HG03439 (cell line): ENCODE measurements around the gene RAB7B.

ENCODE experiments used
- ATAC-seq: cut with Tn5 transposase; IDR thresholded peaks from one replicate; pipeline ENCODE4 v1.9.1; 2021; ENCODE audit warnings: mild to moderate bottlenecking, moderate library complexity; ENCODE audit not compliant: unreplicated experiment

The RAB7B gene

DNA sequence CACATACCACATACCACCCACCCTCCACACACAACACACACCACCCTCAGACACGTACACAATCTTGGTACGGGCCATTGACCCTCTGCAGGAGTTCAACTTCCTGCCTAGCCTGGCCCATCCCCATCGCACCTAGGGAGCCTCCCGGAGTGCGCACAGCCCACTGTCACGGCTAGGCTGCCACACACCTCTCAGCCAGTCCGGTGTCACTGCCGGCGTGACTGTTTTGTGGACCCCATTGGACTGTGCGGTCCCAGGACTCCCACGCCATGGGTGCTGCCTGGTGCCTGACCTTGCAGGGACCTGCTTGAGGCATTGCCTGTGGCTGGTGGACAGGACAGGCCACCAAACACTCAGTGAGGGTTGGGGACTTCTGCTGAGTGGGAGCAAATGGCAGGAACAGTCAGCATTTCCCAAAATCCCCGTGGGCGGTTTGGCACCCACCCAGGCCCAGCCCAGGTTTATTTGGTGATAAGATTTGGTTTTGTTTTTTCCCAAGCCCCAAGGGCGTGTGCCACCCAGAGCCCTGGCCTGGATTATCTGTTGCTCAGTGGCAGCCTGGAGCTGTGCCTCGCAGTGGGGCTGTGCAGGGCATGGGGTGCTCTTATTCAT lies 27.7 kb downstream of the RAB7B start:
- no peak for ATAC-seq

DNA sequence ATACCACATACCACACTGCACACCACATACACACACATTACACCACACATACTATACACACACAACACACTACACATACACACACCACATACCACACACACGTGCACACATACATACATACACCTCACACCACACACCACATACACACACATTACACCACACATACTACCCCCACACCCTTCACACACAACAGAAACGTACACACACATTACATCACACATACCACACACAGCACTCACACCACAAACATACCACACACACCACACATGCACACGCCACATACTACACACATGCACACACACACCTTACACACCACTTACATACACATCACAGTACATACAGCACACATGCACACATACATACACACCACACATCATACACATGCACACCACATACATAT lies 28.5 kb downstream of the RAB7B start:
- no peak for ATAC-seq

DNA sequence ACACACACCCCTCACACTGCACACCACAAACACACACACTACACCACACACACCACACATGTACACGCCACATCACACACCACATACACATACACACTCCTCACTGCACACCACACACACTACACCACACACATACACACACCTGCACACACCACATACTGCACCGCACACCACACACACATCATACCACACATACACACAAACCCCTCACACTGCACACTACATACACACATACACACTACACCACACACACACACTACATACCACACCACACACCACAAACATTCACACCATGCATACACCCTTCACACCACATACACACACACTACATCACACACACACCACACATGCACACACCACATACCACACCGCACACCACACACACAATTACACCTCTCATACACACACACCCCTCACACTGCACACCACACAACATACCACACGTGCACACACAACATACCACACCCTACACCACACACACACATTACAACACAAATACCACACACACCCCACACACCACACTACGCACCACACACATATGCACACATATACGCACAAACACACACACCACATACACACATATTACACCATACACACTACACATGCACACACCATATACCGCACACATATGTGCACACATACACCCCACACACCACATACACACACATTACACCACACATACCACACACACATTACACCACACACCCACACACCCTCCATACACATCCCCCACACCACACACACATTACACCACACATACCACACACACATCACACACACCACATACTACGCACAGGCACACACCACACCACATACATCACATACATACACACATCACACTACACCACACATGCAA lies 29.6 kb downstream of the RAB7B start:
- ATAC-seq, result no peak

DNA sequence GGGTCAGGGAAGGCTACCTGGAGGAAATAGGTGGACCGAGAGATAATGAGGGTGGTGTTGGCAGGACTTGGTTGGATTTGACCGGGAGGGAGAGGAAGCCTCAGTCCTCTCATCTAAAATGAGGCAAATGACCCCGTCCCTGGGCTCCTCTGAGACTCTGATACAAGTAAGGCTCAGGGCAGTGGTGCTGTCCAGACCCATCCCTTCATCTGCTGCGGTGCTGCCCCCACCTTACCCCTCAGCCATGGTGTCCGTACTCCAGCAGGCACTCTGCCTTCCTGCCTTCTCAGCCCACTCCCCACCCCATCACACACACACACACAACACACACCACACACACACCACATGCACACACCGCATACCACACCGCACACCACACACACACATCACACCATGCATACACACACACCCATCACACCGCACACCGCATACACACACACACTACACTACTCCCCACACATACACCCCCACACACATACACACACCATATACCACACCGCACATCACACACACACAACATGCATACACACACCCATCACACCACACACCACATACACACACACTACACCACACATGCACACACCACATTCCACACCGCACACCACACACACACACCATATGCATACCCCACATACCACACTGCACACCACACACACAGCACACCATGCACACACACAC lies 30.6 kb downstream of the RAB7B start:
- no peak for ATAC-seq

DNA sequence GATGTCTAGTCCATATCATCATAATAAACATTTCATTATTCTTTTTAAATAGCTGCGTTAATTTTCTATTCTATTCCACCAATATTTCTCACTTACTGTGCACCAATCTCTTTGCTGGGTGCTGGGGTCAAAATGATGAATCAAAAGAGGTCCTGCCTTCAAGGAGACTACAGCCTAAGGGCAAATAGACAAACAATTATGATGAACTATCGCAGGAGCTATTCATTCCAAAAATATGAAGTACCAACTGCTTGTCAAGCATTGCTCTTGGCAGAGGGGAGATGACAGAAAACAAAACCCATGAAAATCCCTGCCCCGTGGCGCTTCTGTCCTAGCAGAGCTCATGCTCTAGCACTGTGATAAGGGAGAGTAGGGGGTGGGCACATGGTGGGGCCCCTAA lies 31.1 kb downstream of the RAB7B start:
- no peak for ATAC-seq

DNA sequence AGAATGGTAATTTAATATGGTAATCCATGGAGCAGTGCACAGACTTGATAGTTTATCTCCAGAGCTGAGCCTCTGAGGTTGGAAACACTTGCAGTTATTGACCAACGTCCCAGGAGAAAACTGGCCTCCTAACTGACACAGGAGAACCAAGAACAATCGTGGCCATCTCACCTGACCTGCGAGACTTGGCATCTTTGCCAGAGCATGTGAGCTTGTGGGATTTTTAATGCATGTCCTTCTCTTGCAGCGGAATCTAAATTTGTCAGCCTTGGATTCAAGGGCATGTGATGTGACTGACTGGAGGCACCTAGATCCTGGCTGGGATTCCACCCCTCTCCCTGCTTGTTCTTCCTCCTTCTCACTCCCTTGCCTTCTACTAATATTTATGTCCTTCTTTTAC lies 32.1 kb downstream of the RAB7B start:
- no peak for ATAC-seq

DNA sequence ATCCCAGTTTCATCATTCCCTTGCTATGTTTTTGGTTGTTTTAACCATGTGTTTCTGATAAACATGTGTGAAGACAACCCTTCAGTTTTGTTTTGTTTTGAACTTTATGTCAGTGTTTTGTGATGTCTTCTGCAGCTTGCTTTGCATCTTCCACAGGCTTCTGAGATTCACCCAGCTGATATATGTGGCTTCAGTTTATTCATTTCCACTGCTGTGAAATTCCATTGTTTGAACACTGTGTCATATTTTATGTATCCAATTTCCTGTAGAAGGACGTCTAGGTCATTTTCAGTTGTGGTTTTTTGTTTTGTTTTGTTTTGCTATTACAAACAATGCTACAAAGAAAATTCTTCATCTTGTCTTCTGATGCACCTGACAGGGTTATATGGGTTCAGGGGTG lies 32.7 kb downstream of the RAB7B start:
- no peak for ATAC-seq

DNA sequence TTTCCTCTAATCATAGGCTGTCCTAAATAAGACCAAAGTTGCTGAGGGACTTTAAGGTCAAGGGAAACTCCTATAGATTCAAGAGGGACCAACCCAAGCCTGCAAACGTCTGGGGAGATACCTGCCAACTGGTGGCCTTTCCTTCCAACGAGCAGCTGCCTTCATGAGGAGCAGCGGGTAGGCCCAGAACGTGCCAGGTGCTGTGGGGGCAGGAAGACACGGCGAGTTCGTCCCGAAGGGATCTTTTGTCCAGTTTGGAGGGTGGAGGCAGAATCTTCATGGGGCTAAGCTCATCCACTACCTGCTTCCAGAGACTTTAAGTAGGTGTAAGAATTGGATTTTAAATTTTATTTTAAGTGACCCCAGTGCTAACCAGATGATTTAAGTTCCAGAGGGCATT lies 34.0 kb downstream of the RAB7B start:
- no peak for ATAC-seq

DNA sequence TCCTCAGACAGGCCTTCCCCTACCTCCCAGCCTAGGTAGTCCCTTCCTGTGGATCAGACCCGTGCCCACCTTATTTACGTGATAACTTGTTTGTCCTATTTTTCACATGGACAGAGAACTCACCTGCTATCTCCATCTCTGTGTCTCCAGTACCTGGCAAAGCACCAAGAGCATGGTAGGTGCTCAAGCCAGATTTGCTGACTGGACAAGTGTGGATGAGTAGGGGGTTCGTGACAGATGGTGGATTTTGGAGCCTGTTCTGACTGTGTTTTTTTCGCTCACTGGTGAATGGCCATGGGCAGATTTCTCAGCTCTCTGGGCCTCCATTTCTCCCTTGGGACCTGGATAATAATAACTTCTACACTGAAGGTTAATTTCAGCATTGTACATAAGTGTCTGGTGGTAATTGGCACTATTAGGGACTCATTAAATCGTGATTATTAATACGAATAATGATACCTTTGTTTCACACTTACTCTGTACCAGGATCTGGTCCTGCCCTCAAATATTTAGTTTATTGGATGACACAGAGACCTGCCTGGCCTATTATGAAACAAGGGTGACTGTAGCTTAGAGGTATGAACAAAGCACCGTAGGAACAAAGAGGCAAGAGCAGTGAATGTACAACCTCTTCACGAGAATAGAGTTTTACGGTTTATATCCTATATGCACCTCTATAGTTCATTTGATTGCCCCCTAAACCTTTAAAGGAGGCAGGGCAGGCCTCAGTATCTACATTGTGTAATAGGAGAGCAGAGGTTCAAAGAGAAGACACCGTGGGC lies 35.5 kb downstream of the RAB7B start:
- no peak for ATAC-seq

DNA sequence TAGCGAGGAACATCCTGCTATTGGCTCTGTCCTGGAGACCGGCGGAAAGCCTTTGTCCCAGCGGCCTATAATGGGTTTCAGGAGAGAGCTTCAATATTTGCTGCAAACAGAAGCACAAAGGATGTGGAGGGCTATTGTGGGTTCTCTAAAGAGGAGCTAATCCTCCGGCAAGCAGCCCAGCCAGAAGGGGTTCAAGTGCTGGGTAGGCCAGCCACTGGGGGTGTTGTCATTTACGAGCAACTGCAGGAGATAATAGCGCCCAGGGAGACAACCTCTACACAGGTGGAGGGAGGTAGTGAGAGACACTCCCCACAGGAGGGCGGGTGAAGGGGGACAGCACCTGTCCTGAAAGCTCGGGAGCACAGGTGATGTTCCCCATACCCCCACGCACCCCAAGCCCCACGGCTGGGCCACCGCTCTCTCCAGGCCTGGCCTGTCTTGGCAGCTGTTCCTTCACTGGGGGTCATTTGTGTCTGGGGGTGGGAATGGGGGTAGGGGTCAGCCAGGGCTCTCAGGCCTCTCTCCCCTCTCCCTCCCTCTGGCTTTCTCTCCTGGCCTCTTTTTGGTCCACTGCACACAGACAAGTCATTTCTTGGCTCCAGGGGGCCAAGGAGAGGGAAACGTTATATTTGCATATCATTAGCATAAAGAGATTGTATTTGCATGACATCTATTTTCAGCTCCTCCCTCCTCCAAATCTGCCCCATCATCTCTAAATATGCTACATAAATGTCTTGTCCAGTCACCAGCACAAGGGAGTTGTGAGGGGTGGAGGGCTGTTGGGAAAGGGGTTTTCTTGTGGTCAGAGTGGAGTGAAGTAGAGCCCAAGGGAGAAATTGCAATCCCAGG lies 37.9 kb downstream of the RAB7B start:
- no peak for ATAC-seq

DNA sequence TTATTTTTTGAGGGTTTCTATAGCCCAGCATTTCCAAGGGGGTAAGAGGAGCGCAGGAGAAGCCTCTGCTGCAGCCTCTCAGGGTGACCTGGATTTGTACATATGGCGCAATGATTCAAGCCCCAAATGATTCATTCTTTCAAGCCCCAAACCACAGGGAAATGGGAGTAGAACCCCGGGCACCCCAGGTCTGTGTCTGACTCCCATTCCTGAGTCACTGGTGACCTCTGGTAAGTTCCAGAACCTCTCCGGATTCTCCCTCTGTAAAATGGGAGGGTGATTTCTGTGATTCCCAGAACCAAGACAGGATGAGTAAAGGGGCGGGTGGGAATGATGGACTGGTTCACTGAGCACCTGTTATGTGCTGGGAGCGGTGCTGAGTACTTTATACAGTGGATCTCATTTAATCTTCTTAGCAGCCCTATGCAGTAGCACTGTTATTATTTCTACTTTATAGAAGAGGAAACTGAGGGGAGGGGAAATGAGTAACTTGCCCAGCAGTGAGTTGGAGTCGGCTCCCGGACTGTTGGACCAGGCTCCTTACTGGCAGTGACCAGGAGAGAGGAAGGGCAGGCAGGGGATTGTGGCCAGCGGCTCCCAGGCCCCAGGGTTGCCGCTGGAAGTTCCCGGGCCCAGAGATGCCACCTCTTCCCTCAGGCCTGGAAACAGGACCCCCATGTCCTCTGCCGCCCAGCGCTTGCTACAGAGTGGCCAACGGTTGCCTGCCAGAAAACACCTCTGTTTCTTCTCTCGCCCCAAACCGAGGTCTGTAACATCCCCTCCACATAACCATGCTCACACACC lies 39.6 kb downstream of the RAB7B start:
- ATAC-seq, result no peak

DNA sequence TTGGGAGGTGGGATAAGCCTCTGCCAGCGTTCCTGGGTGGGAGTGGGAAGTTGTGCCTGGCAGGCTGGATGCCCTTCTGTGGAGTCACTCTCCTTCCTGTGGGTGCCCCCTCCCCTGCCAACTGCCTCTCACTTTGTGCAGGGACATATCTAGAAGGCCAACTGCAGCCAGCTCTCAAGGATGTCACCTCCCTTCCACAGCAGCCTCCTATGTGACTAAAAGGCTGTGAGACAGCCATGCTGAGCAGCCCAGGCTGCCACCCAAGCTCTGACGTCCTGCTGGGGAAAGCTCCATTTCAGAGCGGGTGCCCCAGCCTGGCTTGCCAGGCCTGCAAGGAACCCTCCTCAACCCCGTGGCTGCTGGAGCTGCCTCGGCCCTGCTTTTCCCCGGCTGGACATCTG lies 40.4 kb downstream of the RAB7B start:
- ATAC-seq, result no peak

DNA sequence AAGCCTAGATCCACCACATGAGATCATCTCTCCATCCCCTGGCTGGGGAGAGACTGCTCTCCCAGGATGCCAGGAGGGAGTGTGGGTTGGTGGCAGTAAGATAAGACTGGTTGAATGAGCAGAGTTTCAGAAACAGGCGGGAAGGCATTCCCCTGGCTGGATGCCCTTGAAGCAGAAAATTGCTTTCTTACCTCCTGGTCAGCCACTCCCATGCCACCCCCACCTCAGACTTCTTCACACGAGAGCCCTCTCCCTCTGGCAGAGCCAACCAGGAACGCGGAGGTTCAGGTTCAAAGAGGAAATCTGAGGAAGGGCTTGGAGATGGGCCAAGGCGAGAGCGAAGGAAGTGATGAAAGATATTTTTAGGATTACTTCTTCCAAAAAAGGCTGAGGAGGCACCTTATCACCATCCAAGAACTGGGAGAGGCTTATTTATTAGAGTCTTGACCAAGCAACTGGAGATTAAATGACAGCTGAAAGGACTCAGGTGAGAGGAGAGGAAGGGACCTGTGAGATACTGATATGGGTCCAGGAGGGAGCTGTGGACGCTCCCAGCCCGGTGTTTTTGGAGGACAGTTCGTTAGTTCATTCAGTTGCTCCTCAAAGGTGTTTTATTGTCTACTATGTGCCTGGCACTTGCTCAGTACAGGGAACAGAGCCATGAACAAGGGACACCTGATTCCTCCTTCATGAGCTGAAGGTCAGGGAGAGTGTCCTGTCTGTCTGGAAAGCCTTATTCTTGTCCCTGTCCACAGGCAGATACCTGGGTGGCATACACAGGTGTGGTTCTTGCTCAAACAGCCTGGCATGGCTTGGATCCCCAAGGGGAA lies 41.0 kb downstream of the RAB7B start:
- ATAC-seq, result no peak

DNA sequence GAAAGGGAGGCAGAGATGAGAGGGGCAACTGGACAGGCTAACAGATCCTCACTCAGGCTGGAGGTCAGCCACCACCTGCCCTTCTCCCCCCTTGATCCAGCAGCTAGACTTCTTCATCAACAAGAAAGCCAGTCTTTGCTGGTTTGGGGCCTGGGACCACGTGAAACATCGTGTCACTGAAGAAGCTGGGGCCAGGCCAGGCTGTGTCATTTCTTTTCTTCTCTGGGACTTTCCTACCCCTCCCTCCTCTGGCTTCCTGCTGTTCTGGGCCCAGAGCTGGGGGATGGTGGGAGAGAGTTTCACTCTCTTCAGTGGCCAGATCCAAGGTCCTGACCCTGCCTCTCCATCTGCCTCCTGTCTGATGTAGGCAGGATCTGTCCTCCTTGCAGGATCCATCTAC lies 41.8 kb downstream of the RAB7B start:
- no peak for ATAC-seq

DNA sequence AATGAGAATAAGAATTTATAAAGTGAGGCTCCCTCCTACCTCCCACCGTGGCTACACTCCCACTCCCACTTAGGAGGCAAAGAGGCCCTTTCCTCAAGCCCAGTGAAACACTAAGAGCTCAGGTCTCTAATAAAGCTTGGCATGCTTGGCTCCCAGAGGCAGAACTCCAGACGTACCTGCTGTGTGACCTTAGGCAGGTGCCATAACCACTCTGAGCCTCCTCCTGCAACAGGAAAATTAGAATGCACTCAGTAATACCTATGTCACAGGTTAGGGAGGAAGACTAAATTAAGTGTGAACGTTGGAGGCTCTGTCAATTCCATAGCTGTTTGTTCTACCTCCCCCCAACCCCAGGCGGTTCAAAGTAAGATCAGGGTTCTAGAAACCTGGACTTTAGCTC lies 43.4 kb downstream of the RAB7B start:
- ATAC-seq, result no peak

DNA sequence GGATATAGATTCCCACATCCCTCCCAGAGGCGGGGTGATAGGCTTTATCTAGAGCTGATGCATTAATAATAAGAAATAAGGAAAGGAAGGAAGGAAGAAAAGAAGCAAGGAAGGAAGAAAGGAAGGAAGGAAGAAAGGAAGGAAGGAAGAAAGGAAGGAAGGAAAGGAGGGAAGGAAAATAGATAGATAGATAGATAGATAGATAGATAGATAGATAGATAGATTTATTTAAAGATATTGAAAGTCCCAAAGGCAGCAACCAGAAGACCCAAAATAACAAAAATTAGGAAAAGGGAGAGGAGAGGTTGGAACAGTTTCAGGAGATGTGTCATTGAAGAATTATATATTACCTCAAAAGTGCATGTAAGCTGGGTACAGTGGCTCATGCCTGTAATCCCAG lies 47.7 kb downstream of the RAB7B start:
- ATAC-seq, result no peak

DNA sequence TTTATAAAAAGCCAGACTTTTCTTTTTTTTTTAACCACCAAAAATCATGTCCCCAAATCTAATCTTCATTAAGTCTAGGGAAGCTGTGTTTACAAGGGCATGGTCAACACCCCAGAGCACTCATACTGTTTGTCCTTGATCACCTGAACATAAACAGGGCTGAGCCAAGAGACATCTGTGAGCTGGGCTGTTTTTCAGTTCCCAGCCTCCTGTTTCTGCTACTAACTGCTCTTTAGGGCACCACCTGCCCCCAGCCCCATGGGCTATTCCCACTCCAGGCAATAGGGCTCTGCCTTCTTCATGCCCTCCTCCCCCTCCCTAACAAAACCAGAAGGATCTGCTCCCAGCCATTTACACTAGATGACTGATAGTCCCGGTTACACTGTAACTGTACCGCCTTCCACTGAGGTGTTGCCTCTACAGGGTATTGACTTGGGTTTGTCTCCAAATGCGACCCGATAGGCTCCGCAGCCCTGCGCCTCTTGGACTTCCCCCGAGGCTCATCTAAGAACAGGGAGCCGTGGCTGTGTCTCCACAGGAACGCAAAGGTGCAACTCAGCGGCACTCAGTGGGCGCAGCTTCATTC lies 48.3 kb downstream of the RAB7B start:
- ATAC-seq, result no peak

DNA sequence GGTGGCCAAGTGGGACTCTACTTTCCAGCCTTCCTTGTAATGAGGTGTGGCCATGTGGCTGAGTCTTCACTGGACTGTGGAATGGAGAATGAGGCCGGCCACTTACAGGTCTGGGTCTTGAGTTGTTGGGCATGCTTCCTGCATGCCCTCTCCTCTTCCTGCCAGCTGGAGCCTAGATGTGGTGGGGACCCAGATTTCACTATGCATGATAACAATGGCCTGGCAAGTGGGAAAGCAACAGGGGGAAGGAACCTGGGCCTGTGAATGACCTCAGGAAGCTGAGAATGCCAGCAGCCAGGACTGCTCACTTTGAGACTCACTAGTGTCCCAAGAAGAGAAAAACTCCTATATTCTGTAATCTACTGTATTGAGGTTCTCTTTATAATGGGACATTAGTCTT lies 51.4 kb downstream of the RAB7B start:
- no peak for ATAC-seq
